H9 (cell line): ENCODE data around the gene UQCRC1. TPM values are rescaled to one million over a fixed set of nuclear protein-coding genes. Genes with fewer than 3 reads are reported as not detected.
A peak's percentile ranks its signal among the peaks of the same experiment; 100 is the strongest.

Experiments used
- DNase-seq: peaks from one replicate; pipeline ENCODE4 v3.0.0-alpha.2; 2017
- H2AFZ ChIP-seq: one replicate; pipeline ENCODE4 v1.6.1; 2013; ENCODE audit warnings: mild to moderate bottlenecking, low read length, control low read depth, moderate library complexity
- H2AK5ac ChIP-seq: 2 replicates; pipeline ENCODE4 v1.6.1; 2013; ENCODE audit warnings: low read length, control low read depth, mixed read lengths; ENCODE audit not compliant: insufficient read length
- H2BK120ac ChIP-seq: one replicate; pipeline ENCODE4 v1.6.1; 2013; ENCODE audit warnings: low read depth, mild to moderate bottlenecking, low read length, control low read depth, inconsistent platforms; ENCODE audit not compliant: poor library complexity, severe bottlenecking
- H2BK12ac ChIP-seq: 2 replicates; pipeline ENCODE4 v1.6.1; 2013; ENCODE audit warnings: low read length, control low read depth, mixed read lengths, low read depth; ENCODE audit not compliant: insufficient read length
- H2BK15ac ChIP-seq: 2 replicates; pipeline ENCODE4 v1.6.1; 2013; ENCODE audit warnings: low read depth, low read length, control low read depth
- H2BK20ac ChIP-seq: one replicate; pipeline ENCODE4 v1.6.1; 2013; ENCODE audit warnings: low read depth, mild to moderate bottlenecking, low read length, control low read depth, inconsistent platforms; ENCODE audit not compliant: poor library complexity, severe bottlenecking
- H2BK5ac ChIP-seq: 2 replicates; pipeline ENCODE4 v1.6.1; 2013; ENCODE audit warnings: low read length, control low read depth, mixed read lengths; ENCODE audit not compliant: insufficient read length
- H3K14ac ChIP-seq: 2 replicates; pipeline ENCODE4 v1.6.1; 2013; ENCODE audit warnings: low read length, control low read depth; ENCODE audit not compliant: insufficient read depth
- H3K18ac ChIP-seq: 2 replicates; pipeline ENCODE4 v1.6.1; 2013; ENCODE audit warnings: low read depth, mild to moderate bottlenecking, mixed read lengths, low read length, control low read depth; ENCODE audit not compliant: insufficient read length
- H3K23ac ChIP-seq: 2 replicates; pipeline ENCODE4 v1.6.1; 2013; ENCODE audit warnings: low read length, control low read depth, mixed read lengths, low read depth; ENCODE audit not compliant: insufficient read length
- H3K23me2 ChIP-seq: 2 replicates; pipeline ENCODE4 v1.6.1; 2013; ENCODE audit warnings: low read depth, mild to moderate bottlenecking, mixed read lengths, low read length, control low read depth; ENCODE audit not compliant: insufficient read length, poor library complexity, severe bottlenecking
- H3K27ac ChIP-seq: 2 replicates; pipeline ENCODE4 v1.5.1; 2013; ENCODE audit warnings: low read length, control low read depth, mixed read lengths, low read depth; ENCODE audit not compliant: insufficient read length
- H3K27me3 ChIP-seq: 2 replicates; pipeline ENCODE4 v1.6.1; 2013; ENCODE audit warnings: low read length, control low read depth, inconsistent platforms; ENCODE audit not compliant: insufficient read depth
- H3K4ac ChIP-seq: 2 replicates; pipeline ENCODE4 v1.6.1; 2013; ENCODE audit warnings: low read depth, mild to moderate bottlenecking, control low read depth, inconsistent platforms, low read length, moderate library complexity
- H3K4me1 ChIP-seq: 2 replicates; pipeline ENCODE4 v1.6.1; 2013; ENCODE audit warnings: low read length, control low read depth, inconsistent platforms; ENCODE audit not compliant: insufficient read depth
- H3K4me2 ChIP-seq: 2 replicates; pipeline ENCODE4 v1.6.1; 2013; ENCODE audit warnings: low read length, control low read depth, mixed read lengths; ENCODE audit not compliant: insufficient read length, insufficient read depth
- H3K56ac ChIP-seq: 2 replicates; pipeline ENCODE4 v1.6.1; 2013; ENCODE audit warnings: low read depth, mild to moderate bottlenecking, mixed read lengths, low read length, control low read depth; ENCODE audit not compliant: insufficient read length
- H3K79me1 ChIP-seq: 2 replicates; pipeline ENCODE4 v1.6.1; 2013; ENCODE audit warnings: low read depth, mild to moderate bottlenecking, moderate library complexity, low read length, control low read depth, inconsistent platforms; ENCODE audit not compliant: insufficient read depth, poor library complexity, severe bottlenecking
- H3K79me2 ChIP-seq: 2 replicates; pipeline ENCODE4 v1.6.1; 2013; ENCODE audit warnings: low read length, control low read depth, inconsistent platforms; ENCODE audit not compliant: insufficient read depth
- H3K9ac ChIP-seq: 2 replicates; pipeline ENCODE4 v1.6.1; 2013; ENCODE audit warnings: low read length, control low read depth, mixed read lengths; ENCODE audit not compliant: insufficient read length; ENCODE audit errors: extremely low read depth
- H3K9me3 ChIP-seq: one replicate; pipeline ENCODE4 v1.6.1; 2013; ENCODE audit warnings: low read depth, low read length, inconsistent platforms; ENCODE audit not compliant: control insufficient read depth
- H3T11ph ChIP-seq: one replicate; pipeline ENCODE4 v1.6.1; 2013; ENCODE audit warnings: mild to moderate bottlenecking, low read length, control low read depth, inconsistent platforms
- H4K20me1 ChIP-seq: one replicate; pipeline ENCODE4 v1.6.1; 2013; ENCODE audit not compliant: control insufficient read depth, insufficient read length, insufficient read depth
- H4K5ac ChIP-seq: 2 replicates; pipeline ENCODE4 v1.6.1; 2013; ENCODE audit warnings: low read depth, mild to moderate bottlenecking, mixed read lengths, low read length, control low read depth; ENCODE audit not compliant: insufficient read length
- H4K8ac ChIP-seq: replicated peaks from 2 replicates; pipeline ENCODE4 v1.6.1; 2013; ENCODE audit warnings: low read length, control low read depth, mixed read lengths, low read depth; ENCODE audit not compliant: insufficient read length
- H4K91ac ChIP-seq: 2 replicates; pipeline ENCODE4 v1.6.1; 2013; ENCODE audit warnings: low read depth, mild to moderate bottlenecking, moderate library complexity, mixed read lengths, low read length, control low read depth; ENCODE audit not compliant: insufficient read length
- H3K27ac Mint-ChIP-seq, 3 experiments: 2 replicates in 2 of 3; 3 replicates in 1 of 3; pipeline ENCODE4 v1.8.0; 2020 to 2021; ENCODE audit warnings: mixed read lengths in 3 of 3, mild to moderate bottlenecking in 1 of 3, moderate library complexity in 1 of 3
- H3K27me3 Mint-ChIP-seq: 2 replicates; pipeline ENCODE4 v1.8.0; 2021; ENCODE audit warnings: low read depth, mild to moderate bottlenecking, moderate library complexity, mixed read lengths
- H3K36me3 Mint-ChIP-seq, 3 experiments: 2 replicates in 2 of 3; 3 replicates in 1 of 3; pipeline ENCODE4 v1.8.0; 2020 to 2021; ENCODE audit warnings: low read depth in 3 of 3, mixed read lengths in 3 of 3; ENCODE audit not compliant: insufficient read depth in 1 of 3
- H3K4me1 Mint-ChIP-seq, 2 experiments: 2 replicates each; pipeline ENCODE4 v1.8.0; 2020; ENCODE audit warnings: mixed read lengths in 2 of 2
- H3K4me3 Mint-ChIP-seq, 2 experiments: 2 replicates in 1 of 2; 3 replicates in 1 of 2; pipeline ENCODE4 v1.8.0; 2020 to 2021; ENCODE audit warnings: mild to moderate bottlenecking in 2 of 2, mixed read lengths in 2 of 2, moderate library complexity in 1 of 2
- H3K9me3 Mint-ChIP-seq, 2 experiments: 2 replicates in 1 of 2; 3 replicates in 1 of 2; pipeline ENCODE4 v1.8.0; 2020; ENCODE audit warnings: mild to moderate bottlenecking in 2 of 2, mixed read lengths in 2 of 2, moderate library complexity in 1 of 2
- WGBS: extraction: QIAGEN DNeasy Blood & Tissue Kit; methylation state at CpG from one replicate; pipeline ENCODE4 v1.1.7; 2013; ENCODE audit warnings: missing lambda C conversion rate, low lambda C conversion rate, mixed read lengths; ENCODE audit not compliant: insufficient read length; ENCODE audit errors: extremely low coverage; 5-methylcytosine and 5-hydroxymethylcytosine counted together
- total RNA-seq: library from RNA; stranded (reverse); gene quantifications from 2 replicates; pipeline ENCODE4 v1.2.1, GENCODE V29; 2021
- TF ChIP-seq, protein P1 (sequence below): fragments of 200-600 bp; sonication (generic); conservative IDR thresholded peaks from 3 replicates; pipeline ENCODE4 v1.8.0; 2021; ENCODE audit warnings: antibody characterized with exemption, mild to moderate bottlenecking

Gene UQCRC1
- total RNA-seq, 1 experiment from 2014 or later: 285 TPM

DNA sequence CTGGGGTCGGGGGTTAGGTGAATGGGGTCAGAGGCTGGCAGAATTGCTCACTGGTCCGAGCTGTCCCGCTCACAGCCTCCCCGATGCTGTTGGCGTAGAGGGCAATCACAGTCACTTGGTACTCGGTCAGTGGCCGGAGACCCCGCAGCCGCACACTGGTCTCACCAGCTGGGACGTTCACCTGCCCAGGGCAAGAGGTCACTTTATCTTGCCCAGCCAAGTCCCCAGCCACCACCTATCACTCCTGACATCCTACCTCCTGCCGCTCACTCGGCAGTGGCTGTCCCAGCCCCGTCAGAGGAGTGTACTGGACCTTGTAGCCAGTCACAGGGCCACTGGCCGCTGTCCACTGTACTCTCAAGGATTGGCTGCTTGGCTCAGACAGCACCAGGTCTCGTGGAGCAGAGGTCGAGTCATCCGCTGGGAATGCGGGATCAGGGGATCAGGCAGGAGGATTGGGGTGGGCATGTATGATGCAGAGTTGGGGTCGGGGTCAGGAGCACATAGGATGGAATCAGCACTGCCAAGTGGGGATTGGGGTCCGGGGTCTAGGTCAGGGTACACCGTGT, 16.8 kb downstream of the UQCRC1 start:
- H2AK5ac ChIP-seq: no peak overlapping the region
- peaks cover 4% of the 10 kb centered on the region; the same call in 1 of the 2 replicates for H3K27me3 Mint-ChIP-seq
- H2BK20ac ChIP-seq: no peak overlapping the region
- H4K20me1 ChIP-seq: no peaks in the 10 kb centered on the region
- H3K27ac Mint-ChIP-seq: peak overlapping the region in 1 of 3 experiments; percentile 28; a peak in 1 of 7 replicates
- H4K8ac ChIP-seq: no peak overlapping the region
- no peaks in the 10 kb centered on the region for H3K4me1 ChIP-seq
- no peaks in the 10 kb centered on the region for H3K9me3 ChIP-seq
- no peaks in the 10 kb centered on the region for H3K79me1 ChIP-seq
- H3K4ac ChIP-seq: no peak overlapping the region
- H3K79me2 ChIP-seq: no peaks in the 10 kb centered on the region
- no peak overlapping the region for H3K14ac ChIP-seq
- no peak overlapping the region for H3T11ph ChIP-seq
- no peaks in the 10 kb centered on the region for H3K9me3 Mint-ChIP-seq
- no peak overlapping the region for H4K91ac ChIP-seq
- H2BK12ac ChIP-seq: no peak overlapping the region
- TF ChIP-seq, protein P1, sequence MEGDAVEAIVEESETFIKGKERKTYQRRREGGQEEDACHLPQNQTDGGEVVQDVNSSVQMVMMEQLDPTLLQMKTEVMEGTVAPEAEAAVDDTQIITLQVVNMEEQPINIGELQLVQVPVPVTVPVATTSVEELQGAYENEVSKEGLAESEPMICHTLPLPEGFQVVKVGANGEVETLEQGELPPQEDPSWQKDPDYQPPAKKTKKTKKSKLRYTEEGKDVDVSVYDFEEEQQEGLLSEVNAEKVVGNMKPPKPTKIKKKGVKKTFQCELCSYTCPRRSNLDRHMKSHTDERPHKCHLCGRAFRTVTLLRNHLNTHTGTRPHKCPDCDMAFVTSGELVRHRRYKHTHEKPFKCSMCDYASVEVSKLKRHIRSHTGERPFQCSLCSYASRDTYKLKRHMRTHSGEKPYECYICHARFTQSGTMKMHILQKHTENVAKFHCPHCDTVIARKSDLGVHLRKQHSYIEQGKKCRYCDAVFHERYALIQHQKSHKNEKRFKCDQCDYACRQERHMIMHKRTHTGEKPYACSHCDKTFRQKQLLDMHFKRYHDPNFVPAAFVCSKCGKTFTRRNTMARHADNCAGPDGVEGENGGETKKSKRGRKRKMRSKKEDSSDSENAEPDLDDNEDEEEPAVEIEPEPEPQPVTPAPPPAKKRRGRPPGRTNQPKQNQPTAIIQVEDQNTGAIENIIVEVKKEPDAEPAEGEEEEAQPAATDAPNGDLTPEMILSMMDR: no peak
- H3K4me1 Mint-ChIP-seq: peaks cover 22 to 27% of the 10 kb centered on the region in 2 experiments
- no peak overlapping the region for H3K9ac ChIP-seq
- no peak overlapping the region for H3K4me2 ChIP-seq
- H2BK120ac ChIP-seq: no peak overlapping the region
- no peak overlapping the region for H3K56ac ChIP-seq
- no peak overlapping the region for H2BK5ac ChIP-seq
- H3K23ac ChIP-seq: no peak overlapping the region
- no peak overlapping the region for H3K27ac ChIP-seq
- no peak for DNase-seq
- H3K18ac ChIP-seq: no peak overlapping the region
- H3K23me2 ChIP-seq: no peaks in the 10 kb centered on the region
- no peak overlapping the region for H2AFZ ChIP-seq
- no peak overlapping the region for H2BK15ac ChIP-seq
- no CpG with 5 or more reads among the region's 21 CpGs for WGBS
- no peak overlapping the region for H4K5ac ChIP-seq
- H3K4me3 Mint-ChIP-seq: no peak overlapping the region; a peak in 1 of 5 replicates
- H3K27me3 ChIP-seq: no peaks in the 10 kb centered on the region
- H3K36me3 Mint-ChIP-seq: peaks cover 0 to 13% (median 4%) of the 10 kb centered on the region in 3 experiments; a peak in 4 of 7 replicates
